GM12865 (cell line): ENCODE results near the gene LARGE1.

Experiments used
- DNase-seq: peaks from one replicate; pipeline ENCODE4 v3.0.0; 2010; ENCODE audit warnings: low read depth
- H3K4me3 ChIP-seq: 2 replicates; pipeline ENCODE4 v1.5.1; 2011; ENCODE audit warnings: mild to moderate bottlenecking, low read depth, low read length, control low read depth
- CTCF ChIP-seq: IDR thresholded peaks from 2 replicates; pipeline ENCODE4 v1.5.1; 2011; ENCODE audit warnings: low read length, control low read depth, low read depth, inconsistent platforms; ENCODE audit not compliant: insufficient read depth; ENCODE audit errors: missing control alignments

The LARGE1 gene

GRCh38 chr22:33347002-33347401 lies 573.3 kb downstream of the LARGE1 start:
- no peak for DNase-seq
- TF ChIP-seq CTCF = no peak

GRCh38 chr22:33341611-33342010 lies 578.7 kb downstream of the LARGE1 start:
- no peak for DNase-seq
- H3K4me3 ChIP-seq = no peak overlapping the region

More at GRCh38 chr22:33347002-33347401, 573.3 kb downstream of the LARGE1 start:
- H3K4me3 ChIP-seq = no peak overlapping the region

GRCh38 chr22:33337524-33337923 lies 582.8 kb downstream of the LARGE1 start:
- no peak overlapping the region for H3K4me3 ChIP-seq
- TF ChIP-seq CTCF = no peak
- no peak for DNase-seq

More at GRCh38 chr22:33341611-33342010, 578.7 kb downstream of the LARGE1 start:
- no peak for TF ChIP-seq CTCF

GRCh38 chr22:33335611-33336279 lies 584.5 kb downstream of the LARGE1 start:
- no peak overlapping the region for H3K4me3 ChIP-seq
- TF ChIP-seq CTCF = no peak
- no peak for DNase-seq

GRCh38 chr22:33332538-33332937 lies 587.7 kb downstream of the LARGE1 start:
- H3K4me3 ChIP-seq = no peak overlapping the region
- TF ChIP-seq CTCF = no peak
- no peak for DNase-seq

GRCh38 chr22:33331017-33331416 lies 589.3 kb downstream of the LARGE1 start:
- no peak for TF ChIP-seq CTCF
- H3K4me3 ChIP-seq = no peak overlapping the region

GRCh38 chr22:33330534-33330933 lies 589.7 kb downstream of the LARGE1 start:
- no peak for TF ChIP-seq CTCF
- H3K4me3 ChIP-seq = no peak overlapping the region
- DNase-seq = no peak

More at GRCh38 chr22:33331017-33331416, 589.3 kb downstream of the LARGE1 start:
- DNase-seq = no peak
